Measurements from ENCODE around the gene GRM8. TPM values are rescaled to one million over a fixed set of nuclear protein-coding genes. Genes with fewer than 3 reads are reported as not detected.

The GRM8 gene
- total and polyA plus RNA-seq, 9 of the 15 experiments (the other 6 are each of a cell fraction or from before 2014, with no cell fraction given): 0.13 TPM; not detected in 7

- TF ChIP-seq DNMT1 (IDR thresholded peaks at IDR 0.05) (no peak), HNRNPUL1 (IDR thresholded peaks at IDR 0.05; ENCODE audit: low read length) (no peak), TFE3 (CRISPR knock-in tag; IDR thresholded peaks at IDR 0.05) (no peak), ZNF766 (CRISPR knock-in tag; conservative IDR thresholded peaks at IDR 0.05) (no peak), PATZ1 (CRISPR knock-in tag; IDR thresholded peaks at IDR 0.05; ENCODE audit: borderline replicate concordance) (no peak), POLR2AphosphoS2 (IDR thresholded peaks at IDR 0.05; ENCODE audit: low read length) (no peak), MEIS2 (IDR thresholded peaks at IDR 0.05; ENCODE audit: partially characterized antibody) (no peak), ELK1 (CRISPR knock-in tag; IDR thresholded peaks at IDR 0.05) (no peak), NR2F6 (CRISPR knock-in tag; IDR thresholded peaks at IDR 0.05) (no peak), CREB1 (IDR thresholded peaks at IDR 0.05) (no peak), CREB1 (CRISPR knock-in tag; IDR thresholded peaks at IDR 0.05) (no peak), HCFC1 (IDR thresholded peaks at IDR 0.05; ENCODE audit: low read depth, low read length) (no peak), CREB3 (tag; conservative IDR thresholded peaks at IDR 0.05; ENCODE audit: low read depth) (no peak), RCOR1 (IDR thresholded peaks at IDR 0.05; ENCODE audit: borderline replicate concordance in 1 of 2, low read depth in 2 of 2, low read length in 2 of 2) (no peak), ARID4B (CRISPR knock-in tag; IDR thresholded peaks at IDR 0.05) (no peak), POLR2A (conservative IDR thresholded peaks at IDR 0.05) (0 out of 2 replicates have a peak, but pooled peaks have one; percentile 25), SETDB1 (IDR thresholded peaks at IDR 0.05; ENCODE audit: low read length) (no peak), RBBP5 (IDR thresholded peaks at IDR 0.05; ENCODE audit: borderline replicate concordance, insufficient read depth, low read length, poor library complexity, severe bottlenecking) (no peak), TAF15 (IDR thresholded peaks at IDR 0.05; ENCODE audit: low read depth, low read length) (no peak)
Measured at GRCh38 chr7:126668367-126668752, 584.4 kb downstream of the GRM8 start (continued).

All from K562 (cell line).